Measurements from ENCODE around the gene NPM1. TPM values are rescaled to one million over a fixed set of nuclear protein-coding genes. Genes with fewer than 3 reads are reported as not detected.

The NPM1 gene
- total RNA-seq, 1 experiment from 2014 or later = 2,693 TPM

- ATAC-seq = no peak; the same call in 1 of the 2 replicates
- Histone ChIP-seq H3K9me3 (ENCODE audit: control insufficient read depth in 1 of 2, insufficient read depth in 1 of 2, low read depth in 1 of 2, low read length in 2 of 2) (no peaks in the 10 kb centered on the region), H3K79me2 (ENCODE audit: insufficient read depth, low read length) (no peaks in the 10 kb centered on the region), H3K4me1 (ENCODE audit: control insufficient read depth in 1 of 2, insufficient read depth in 2 of 2, low read length in 2 of 2) (no peaks in the 10 kb centered on the region), H3K9me2 (ENCODE audit: insufficient read depth) (no peaks in the 10 kb centered on the region), H3K36me3 (ENCODE audit: control insufficient read depth in 1 of 2, insufficient read depth in 2 of 2, low read length in 2 of 2) (no peaks in the 10 kb centered on the region), H3K27ac (ENCODE audit: low read depth, low read length) (no peak overlapping the region), H4K20me1 (ENCODE audit: insufficient read depth) (no peaks in the 10 kb centered on the region), H3K9ac (ENCODE audit: low read length) (no peak overlapping the region), H3K4me2 (ENCODE audit: low read length) (no peak overlapping the region), H3K4me3 (replicated peaks in 1 of 2; ENCODE audit: low read depth in 1 of 2, low read length in 2 of 2) (no peak overlapping the region), H2AFZ (ENCODE audit: low read depth, low read length, poor library complexity, severe bottlenecking) (no peak overlapping the region), H3K27me3 (ENCODE audit: insufficient read depth, low read length) (no peaks in the 10 kb centered on the region)
- intact Hi-C loops (cut with micrococcal nuclease) = no loop called here
- BruUV-seq (replicated peaks) = no TSS peak
- DNase-seq (ENCODE audit: low read depth, low spot score) = no peak
- ChIA-PET RAD21 (ENCODE audit: low non-redundant PET in 1 of 2, low total read pairs in 2 of 2, uncharacterized antibody in 2 of 2, unreplicated experiment in 2 of 2) (no interaction called here), POLR2A (no interaction called here), CTCF (no interaction called here)
- no peak for TF ChIP-seq SIN3A (IDR thresholded peaks at IDR 0.05; ENCODE audit: low read depth)
- TF ChIP-seq CTCF (IDR thresholded peaks at IDR 0.05 in 2 of 3, conservative IDR thresholded peaks at IDR 0.05 in 1 of 3; ENCODE audit: borderline replicate concordance in 1 of 3, insufficient read depth in 1 of 3, low read depth in 2 of 3, low read length in 2 of 3) = 0 out of 6 replicates have a peak, but pooled peaks of 1 of the 3 experiments have one; percentile 12
These were observed 46.5 kb downstream of the NPM1 start for GRCh38 chr5:171433982-171434676.

- ATAC-seq = no peak
- Histone ChIP-seq H4K20me1 (ENCODE audit: insufficient read depth) (no peaks in the 10 kb centered on the region), H3K36me3 (ENCODE audit: control insufficient read depth in 1 of 2, insufficient read depth in 2 of 2, low read length in 2 of 2) (no peaks in the 10 kb centered on the region), H3K9me3 (ENCODE audit: control insufficient read depth in 1 of 2, insufficient read depth in 1 of 2, low read depth in 1 of 2, low read length in 2 of 2) (no peaks in the 10 kb centered on the region), H2AFZ (ENCODE audit: low read depth, low read length, poor library complexity, severe bottlenecking) (no peak overlapping the region), H3K4me3 (replicated peaks in 1 of 2; ENCODE audit: low read depth in 1 of 2, low read length in 2 of 2) (no peak overlapping the region), H3K9me2 (ENCODE audit: insufficient read depth) (no peaks in the 10 kb centered on the region), H3K27ac (ENCODE audit: low read depth, low read length) (no peak overlapping the region), H3K4me1 (ENCODE audit: control insufficient read depth in 1 of 2, insufficient read depth in 2 of 2, low read length in 2 of 2) (no peaks in the 10 kb centered on the region), H3K4me2 (ENCODE audit: low read length) (no peak overlapping the region), H3K27me3 (ENCODE audit: insufficient read depth, low read length) (no peaks in the 10 kb centered on the region), H3K79me2 (ENCODE audit: insufficient read depth, low read length) (no peaks in the 10 kb centered on the region), H3K9ac (ENCODE audit: low read length) (no peak overlapping the region)
- intact Hi-C loops (cut with micrococcal nuclease) = no loop called here
- no peak for DNase-seq (ENCODE audit: low read depth, low spot score)
- ChIA-PET CTCF (no interaction called here), RAD21 (ENCODE audit: low non-redundant PET in 1 of 2, low total read pairs in 2 of 2, uncharacterized antibody in 2 of 2, unreplicated experiment in 2 of 2) (no interaction called here), POLR2A (no interaction called here)
- no TSS peak for BruUV-seq (replicated peaks)
- TF ChIP-seq ZNF274 (IDR thresholded peaks at IDR 0.05; ENCODE audit: low read depth, low read length) (no peak), CEBPB (IDR thresholded peaks at IDR 0.05; ENCODE audit: low read depth) (no peak), JUND (IDR thresholded peaks at IDR 0.05) (no peak), YY1 (IDR thresholded peaks at IDR 0.05; ENCODE audit: extremely low read depth, insufficient replicate concordance, low read depth, low read length) (no peak), REST (IDR thresholded peaks at IDR 0.05; ENCODE audit: low read depth) (no peak), POLR2A (IDR thresholded peaks at IDR 0.05; ENCODE audit: borderline replicate concordance, extremely low read depth, insufficient read depth, insufficient read length) (no peak), SIN3A (IDR thresholded peaks at IDR 0.05; ENCODE audit: low read depth) (no peak), TCF7L2 (IDR thresholded peaks at IDR 0.05; ENCODE audit: borderline replicate concordance, extremely low read depth, insufficient read depth, insufficient read length) (no peak), FOSL1 (IDR thresholded peaks at IDR 0.05; ENCODE audit: low read depth) (no peak), SRF (IDR thresholded peaks at IDR 0.05; ENCODE audit: low read depth) (no peak), CTCF (IDR thresholded peaks at IDR 0.05 in 2 of 3, conservative IDR thresholded peaks at IDR 0.05 in 1 of 3; ENCODE audit: borderline replicate concordance in 1 of 3, insufficient read depth in 1 of 3, low read depth in 2 of 3, low read length in 2 of 3) (no peak)
These were observed 47.2 kb downstream of the NPM1 start for GRCh38 chr5:171434874-171435273.
